ENCODE results near the gene SYNGR1. TPM values are rescaled to one million over a fixed set of nuclear protein-coding genes. Genes with fewer than 3 reads are reported as not detected.

The SYNGR1 gene
- total RNA-seq, 1 donor from 2014 or later: 20.0 TPM

- DNase-seq: no peak
These were observed 81.5 kb downstream of the SYNGR1 start for GRCh38 chr22:39431216-39431801.

- DNase-seq: no peak
These were observed 82.0 kb downstream of the SYNGR1 start for GRCh38 chr22:39431821-39432251.

- DNase-seq: no peak
These were observed 82.6 kb downstream of the SYNGR1 start for GRCh38 chr22:39432361-39432811.

- DNase-seq: no peak
These were observed 83.9 kb downstream of the SYNGR1 start for GRCh38 chr22:39433476-39434242.

GRCh38 chr22:39434243-39434653, 84.5 kb downstream of the SYNGR1 start:
- DNase-seq: no peak

GRCh38 chr22:39434721-39435120, 84.9 kb downstream of the SYNGR1 start:
- DNase-seq: no peak

Small RNA genes lying within 50 kb of the gene (small RNA-seq; reads per million reads assigned to genes)
- gene SNORD43 (ENCODE audit: low replicate concordance): not detected
- gene SNORD83A (ENCODE audit: low replicate concordance): 4,235 reads per million, percentile 99 among the genes with 10 or more reads in this experiment
- not detected for gene SNORD83B (ENCODE audit: low replicate concordance)

Other genes with a start within 250 kb of the SYNGR1 start
- gene CBX7, start 197.3 kb upstream of the SYNGR1 start, total RNA-seq: 8.3 TPM
- 26.0 TPM for gene PDGFB, start 105.0 kb upstream of the SYNGR1 start, total RNA-seq
- 2,266 TPM for gene RPL3, start 30.4 kb upstream of the SYNGR1 start, total RNA-seq
- gene TAB1, start 49.8 kb downstream of the SYNGR1 start, total RNA-seq: 27.3 TPM
- 2.9 TPM for gene MGAT3, start 107.0 kb downstream of the SYNGR1 start, total RNA-seq
- gene MIEF1, start 152.3 kb downstream of the SYNGR1 start, total RNA-seq: 16.0 TPM
- 124 TPM for gene ATF4, start 170.6 kb downstream of the SYNGR1 start, total RNA-seq
- gene RPS19BP1, start 182.8 kb downstream of the SYNGR1 start, total RNA-seq: 34.8 TPM
- 0.10 TPM for gene CACNA1I, start 220.8 kb downstream of the SYNGR1 start, total RNA-seq